Large intestine (tissue), 3 donors: ENCODE results near the gene ST14. TPM values are rescaled to one million over a fixed set of nuclear protein-coding genes. Genes with fewer than 3 reads are reported as not detected.
"Not testable (repeated sequence)": the region's sequence is repeated elsewhere in the genome, so short reads cannot be mapped to it uniquely, and the experiment has no call there.

Source experiments
- DNase-seq, 2 donors: peaks; one replicate each; pipeline versions ENCODE4 v3.0.0 to v3.0.0-alpha.2; 2013
- H3K27ac ChIP-seq: one replicate; pipeline ENCODE4 v1.5.1; 2013; ENCODE audit warnings: low read length
- H3K27me3 ChIP-seq: 2 replicates; pipeline ENCODE4 v1.6.1; 2013; ENCODE audit warnings: low read length; ENCODE audit not compliant: control insufficient read depth, insufficient read depth
- H3K36me3 ChIP-seq: 2 replicates; pipeline ENCODE4 v1.6.1; 2013; ENCODE audit warnings: low read length; ENCODE audit not compliant: control insufficient read depth, insufficient read depth
- H3K4me1 ChIP-seq: one replicate; pipeline ENCODE4 v1.6.1; 2013; ENCODE audit warnings: low read length; ENCODE audit not compliant: control insufficient read depth, insufficient read depth
- H3K4me3 ChIP-seq: one replicate; pipeline ENCODE4 v1.5.1; 2013; ENCODE audit warnings: low read length
- H3K9me3 ChIP-seq: one replicate; pipeline ENCODE4 v1.6.1; 2013; ENCODE audit warnings: mild to moderate bottlenecking, low read depth, low read length, moderate library complexity; ENCODE audit not compliant: control insufficient read depth
- WGBS: methylation state at CpG from one replicate; pipeline ENCODE4 v1.1.5; 2013; ENCODE audit warnings: low lambda C conversion rate; ENCODE audit not compliant: insufficient coverage; 5-methylcytosine and 5-hydroxymethylcytosine counted together
- polyA plus RNA-seq: library from polyadenylated mRNA; unstranded; fragments of 120-200 nt; gene quantifications from one replicate; pipeline ENCODE4 v1.2.1, GENCODE V29; 2013

The ST14 gene
- polyA plus RNA-seq, 1 donor, result 164 TPM

DNA sequence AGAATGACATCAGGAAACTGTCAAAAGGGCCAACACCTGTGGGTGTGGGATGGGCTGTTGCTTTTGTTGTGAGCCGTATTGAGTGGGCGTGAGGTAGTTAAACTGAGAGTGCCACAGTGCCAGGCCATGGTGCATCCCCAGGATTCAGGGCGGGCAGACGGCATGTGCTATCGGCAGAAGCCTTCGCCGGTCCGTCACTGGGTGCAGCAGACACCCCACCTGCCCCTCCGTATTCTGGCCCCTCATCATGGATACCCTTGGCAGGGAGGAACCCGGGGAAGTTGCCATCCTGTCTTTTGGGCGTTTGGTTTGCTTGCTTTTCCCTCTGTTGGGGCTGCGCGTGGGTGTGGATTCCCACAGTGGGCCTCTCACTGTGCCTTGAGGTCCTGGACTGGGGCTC is 27.5 kb downstream of the ST14 start:
- WGBS, result no CpG with 5 or more reads among the region's 13 CpGs
- no peak for DNase-seq
- H3K9me3 ChIP-seq, result peaks cover 12% of the 10 kb centered on the region
- peaks cover 38% of the 10 kb centered on the region for H3K4me1 ChIP-seq
- peaks cover 44% of the 10 kb centered on the region for H3K36me3 ChIP-seq
- H3K27me3 ChIP-seq, result no peaks in the 10 kb centered on the region
- no peak overlapping the region for H3K4me3 ChIP-seq
- no peak overlapping the region for H3K27ac ChIP-seq

GRCh38 chr11:130188047-130188446 is 28.5 kb downstream of the ST14 start:
- no peak for DNase-seq
- H3K27me3 ChIP-seq, result no peaks in the 10 kb centered on the region

GRCh38 chr11:130188585-130189347 is 29.2 kb downstream of the ST14 start:
- Histone ChIP-seq H3K27ac (peak overlapping the region; percentile 78), H3K27me3 (no peaks in the 10 kb centered on the region), H3K9me3 (peaks cover 12% of the 10 kb centered on the region), H3K4me3 (no peak overlapping the region), H3K36me3 (peaks cover 47% of the 10 kb centered on the region), H3K4me1 (peaks cover 38% of the 10 kb centered on the region)
- no peak for DNase-seq
- WGBS, result no CpG with 5 or more reads among the region's 19 CpGs

More at GRCh38 chr11:130188047-130188446, 28.5 kb downstream of the ST14 start:
- peaks cover 46% of the 10 kb centered on the region for H3K36me3 ChIP-seq
- peaks cover 39% of the 10 kb centered on the region for H3K4me1 ChIP-seq
- H3K4me3 ChIP-seq, result no peak overlapping the region
- peaks cover 12% of the 10 kb centered on the region for H3K9me3 ChIP-seq
- no peak overlapping the region for H3K27ac ChIP-seq
- WGBS, result no CpG with 5 or more reads among the region's 14 CpGs

DNA sequence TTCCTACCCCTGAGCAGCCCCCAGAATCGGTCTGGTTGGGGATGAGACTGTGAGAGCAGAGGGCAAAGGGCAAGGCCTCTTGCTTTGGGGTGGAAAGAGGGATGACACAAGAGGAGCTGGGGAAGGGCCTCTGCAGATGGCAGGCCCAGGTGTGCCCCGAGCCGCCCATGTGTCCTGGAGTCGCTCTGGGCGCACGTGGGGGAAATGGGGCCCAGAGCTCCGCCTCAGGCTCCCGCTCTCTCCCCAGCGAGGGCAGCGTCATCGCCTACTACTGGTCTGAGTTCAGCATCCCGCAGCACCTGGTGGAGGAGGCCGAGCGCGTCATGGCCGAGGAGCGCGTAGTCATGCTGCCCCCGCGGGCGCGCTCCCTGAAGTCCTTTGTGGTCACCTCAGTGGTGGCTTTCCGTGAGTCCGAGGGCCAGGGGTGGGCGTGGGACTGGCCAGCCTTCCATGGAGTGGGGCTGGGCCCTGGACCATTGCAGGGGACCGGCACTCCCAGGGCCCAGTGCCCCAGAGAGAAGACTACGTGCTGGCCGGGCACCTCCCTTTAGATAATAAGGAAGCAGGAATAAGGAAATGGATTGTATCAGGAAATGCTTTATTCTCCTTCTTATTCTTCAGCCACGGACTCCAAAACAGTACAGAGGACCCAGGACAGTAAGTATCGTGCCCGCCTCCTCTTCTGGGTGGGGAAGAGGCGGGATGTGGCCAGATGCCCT is 30.1 kb downstream of the ST14 start:
- WGBS, result no CpG with 5 or more reads among the region's 32 CpGs
- H3K27ac ChIP-seq, result peak overlapping the region; percentile 78
- peak in 1 of 2 donors; percentile 73 for DNase-seq

GRCh38 chr11:130190371-130190881 is 30.8 kb downstream of the ST14 start:
- Histone ChIP-seq H3K4me1 (peaks cover 39% of the 10 kb centered on the region), H3K4me3 (no peak overlapping the region), H3K27ac (peak overlapping the region; percentile 78), H3K9me3 (peaks cover 18% of the 10 kb centered on the region), H3K27me3 (no peaks in the 10 kb centered on the region), H3K36me3 (peaks cover 58% of the 10 kb centered on the region)
- DNase-seq, result no peak
- WGBS, result no CpG with 5 or more reads among the region's 29 CpGs

More for the DNA sequence above, 30.1 kb downstream of the ST14 start:
- H3K36me3 ChIP-seq, result peaks cover 52% of the 10 kb centered on the region
- H3K9me3 ChIP-seq, result peaks cover 17% of the 10 kb centered on the region
- no peaks in the 10 kb centered on the region for H3K27me3 ChIP-seq
- no peak overlapping the region for H3K4me3 ChIP-seq
- H3K4me1 ChIP-seq, result peaks cover 36% of the 10 kb centered on the region

DNA sequence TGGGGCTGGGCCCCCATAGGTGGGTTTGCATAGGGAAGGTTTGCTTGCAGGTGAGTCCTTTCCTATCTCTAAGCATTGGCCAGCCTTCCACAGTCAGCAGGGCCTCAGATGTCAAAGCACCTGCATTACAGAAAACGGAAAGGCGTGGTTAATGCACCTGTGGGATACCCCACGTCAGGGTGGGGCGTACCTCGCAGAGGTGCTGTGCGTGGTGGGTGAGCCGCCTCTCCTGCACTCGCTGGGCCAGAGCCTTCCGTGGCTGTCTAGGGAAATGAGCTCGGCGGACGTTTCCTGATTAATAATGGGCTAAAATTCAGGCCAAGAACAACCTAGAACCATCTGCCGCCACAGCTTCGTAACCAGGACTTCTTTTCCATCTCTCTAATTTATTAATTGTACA is 32.3 kb downstream of the ST14 start:
- no CpG with 5 or more reads among the region's 14 CpGs for WGBS
- H3K27me3 ChIP-seq, result no peaks in the 10 kb centered on the region
- peaks cover 39% of the 10 kb centered on the region for H3K4me1 ChIP-seq
- peak overlapping the region; percentile 69 for H3K27ac ChIP-seq
- no peak for DNase-seq
- no peak overlapping the region for H3K4me3 ChIP-seq
- H3K36me3 ChIP-seq, result peaks cover 67% of the 10 kb centered on the region
- H3K9me3 ChIP-seq, result peaks cover 18% of the 10 kb centered on the region

DNA sequence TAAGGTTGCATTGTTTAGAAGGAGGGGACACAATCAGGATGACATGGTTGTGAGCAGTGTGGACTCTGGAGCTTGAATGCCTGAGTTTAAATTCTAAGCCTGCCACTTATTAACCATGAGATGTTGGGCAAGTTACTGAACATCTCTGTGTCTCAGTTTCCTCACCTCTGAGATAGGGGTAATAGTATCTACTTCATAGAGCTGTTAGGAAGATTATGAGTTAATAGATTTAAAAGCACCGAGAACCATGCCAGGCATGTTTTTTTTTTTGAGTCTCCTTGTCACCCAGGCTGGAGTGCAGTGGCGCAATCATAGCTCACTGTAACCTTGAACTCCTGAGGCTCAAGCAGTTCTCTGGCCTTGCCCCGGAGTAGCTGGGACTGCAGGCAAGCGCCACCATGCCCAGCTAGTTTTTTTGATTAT is 33.3 kb downstream of the ST14 start:
- H3K36me3 ChIP-seq, result peaks cover 76% of the 10 kb centered on the region
- H3K27me3 ChIP-seq, result no peaks in the 10 kb centered on the region
- no peak overlapping the region for H3K4me3 ChIP-seq
- DNase-seq, result peak; percentile 80 to 91
- WGBS, result no CpG with 5 or more reads among the region's 4 CpGs
- H3K4me1 ChIP-seq, result peaks cover 39% of the 10 kb centered on the region
- peaks cover 18% of the 10 kb centered on the region for H3K9me3 ChIP-seq
- peak overlapping the region; percentile 69 for H3K27ac ChIP-seq

DNA sequence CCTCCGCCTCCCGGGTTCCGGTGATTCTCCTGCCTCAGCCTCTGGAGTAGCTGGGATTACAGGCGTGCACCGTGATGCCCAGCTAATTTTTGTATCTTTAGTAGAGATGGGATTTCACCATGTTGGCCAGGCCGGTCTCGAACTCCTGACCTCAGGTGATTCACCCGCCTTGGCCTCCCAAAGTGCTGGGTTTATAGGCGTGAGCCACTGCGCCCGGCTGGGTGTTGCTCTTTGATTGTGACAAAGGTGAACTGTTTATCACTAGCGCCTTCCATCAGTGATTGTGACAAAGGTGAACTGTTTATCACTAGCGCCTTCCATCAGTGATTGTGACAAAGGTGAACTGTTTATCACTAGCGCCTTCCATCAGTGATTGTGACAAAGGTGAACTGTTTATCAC is 34.0 kb downstream of the ST14 start:
- H3K9me3 ChIP-seq, result peaks cover 18% of the 10 kb centered on the region
- H3K36me3 ChIP-seq, result peaks cover 76% of the 10 kb centered on the region
- not testable (repeated sequence) for H3K27me3 ChIP-seq, DNase-seq, H3K4me3 ChIP-seq
- H3K27ac ChIP-seq, result peak overlapping the region; percentile 69
- no CpG with 5 or more reads among the region's 14 CpGs for WGBS
- peaks cover 37% of the 10 kb centered on the region for H3K4me1 ChIP-seq

- Histone ChIP-seq H3K27me3 (no peaks in the 10 kb centered on the region), H3K4me3 (no peak overlapping the region), H3K36me3 (peaks cover 77% of the 10 kb centered on the region), H3K27ac (peak overlapping the region; percentile 69), H3K4me1 (peaks cover 30% of the 10 kb centered on the region), H3K9me3 (peaks cover 17% of the 10 kb centered on the region)
- DNase-seq, result no peak
- WGBS, result 100% methylated on average over 1 of the region's 21 CpGs
Observed at GRCh38 chr11:130194241-130195023, 34.9 kb downstream of the ST14 start.
